ENCODE results near the gene CARD8.
A peak's percentile ranks its signal among the peaks of the same experiment; 100 is the strongest.
"Not testable (repeated sequence)": the region's sequence is repeated elsewhere in the genome, so short reads cannot be mapped to it uniquely, and the experiment has no call there.

Gene CARD8

GRCh38 chr19:48290401-48290770, 34.7 kb upstream of the CARD8 start:
- H3K9me3 ChIP-seq (ENCODE audit: insufficient read depth, low read depth, low read length): peaks cover 6% of the 10 kb centered on the region; the same call in 1 of the 2 replicates
- H3K9ac ChIP-seq (ENCODE audit: low read depth, low read length): peak overlapping the region; percentile 73; the same call in 1 of the 2 replicates
- H3K27ac ChIP-seq (ENCODE audit: low read length): peak overlapping the region; percentile 61
- peaks cover 26% of the 10 kb centered on the region for H3K36me3 ChIP-seq (ENCODE audit: insufficient read depth, low read depth, low read length)
- H3K27me3 ChIP-seq (ENCODE audit: insufficient read depth, low read length): no peaks in the 10 kb centered on the region
- peak overlapping the region; percentile 62 for H3K4me3 ChIP-seq (ENCODE audit: low read length)
- no peaks in the 10 kb centered on the region; the same call in 1 of the 2 replicates for H3K4me1 ChIP-seq (ENCODE audit: insufficient read depth, low read length)

GRCh38 chr19:48287748-48288147, 32.0 kb upstream of the CARD8 start:
- Histone ChIP-seq H3K9ac (ENCODE audit: low read depth, low read length) (no peak overlapping the region), H3K27me3 (ENCODE audit: insufficient read depth, low read length) (no peaks in the 10 kb centered on the region), H3K4me3 (ENCODE audit: low read length) (no peak overlapping the region), H3K4me1 (ENCODE audit: insufficient read depth, low read length) (no peaks in the 10 kb centered on the region; the same call in 1 of the 2 replicates), H3K36me3 (ENCODE audit: insufficient read depth, low read depth, low read length) (peaks cover 52% of the 10 kb centered on the region), H3K9me3 (ENCODE audit: insufficient read depth, low read depth, low read length) (peaks cover 12% of the 10 kb centered on the region; the same call in 1 of the 2 replicates), H3K27ac (ENCODE audit: low read length) (no peak overlapping the region)

- Histone ChIP-seq H3K9me3 (ENCODE audit: insufficient read depth, low read depth, low read length) (peaks cover 12% of the 10 kb centered on the region; the same call in 1 of the 2 replicates), H3K27me3 (ENCODE audit: insufficient read depth, low read length) (no peaks in the 10 kb centered on the region), H3K4me1 (ENCODE audit: insufficient read depth, low read length) (no peaks in the 10 kb centered on the region; the same call in 1 of the 2 replicates), H3K4me3 (ENCODE audit: low read length) (no peak overlapping the region), H3K27ac (ENCODE audit: low read length) (no peak overlapping the region), H3K36me3 (ENCODE audit: insufficient read depth, low read depth, low read length) (peaks cover 67% of the 10 kb centered on the region), H3K9ac (ENCODE audit: low read depth, low read length) (no peak overlapping the region)
Measured at GRCh38 chr19:48284896-48285295, 29.2 kb upstream of the CARD8 start.

GRCh38 chr19:48283908-48284307, 28.2 kb upstream of the CARD8 start:
- no peak overlapping the region for H3K27ac ChIP-seq (ENCODE audit: low read length)
- H3K36me3 ChIP-seq (ENCODE audit: insufficient read depth, low read depth, low read length): peaks cover 71% of the 10 kb centered on the region
- H3K9ac ChIP-seq (ENCODE audit: low read depth, low read length): no peak overlapping the region
- no peaks in the 10 kb centered on the region for H3K27me3 ChIP-seq (ENCODE audit: insufficient read depth, low read length)
- no peaks in the 10 kb centered on the region for H3K4me1 ChIP-seq (ENCODE audit: insufficient read depth, low read length)
- H3K4me3 ChIP-seq (ENCODE audit: low read length): no peak overlapping the region
- H3K9me3 ChIP-seq (ENCODE audit: insufficient read depth, low read depth, low read length): peaks cover 12% of the 10 kb centered on the region; the same call in 1 of the 2 replicates

GRCh38 chr19:48279747-48280146, 24.0 kb upstream of the CARD8 start:
- no peaks in the 10 kb centered on the region for H3K27me3 ChIP-seq (ENCODE audit: insufficient read depth, low read length)
- no peak overlapping the region for H3K27ac ChIP-seq (ENCODE audit: low read length)
- H3K9ac ChIP-seq (ENCODE audit: low read depth, low read length): no peak overlapping the region
- H3K4me3 ChIP-seq (ENCODE audit: low read length): no peak overlapping the region
- H3K36me3 ChIP-seq (ENCODE audit: insufficient read depth, low read depth, low read length): peaks cover 41% of the 10 kb centered on the region
- peaks cover 6% of the 10 kb centered on the region; the same call in 1 of the 2 replicates for H3K9me3 ChIP-seq (ENCODE audit: insufficient read depth, low read depth, low read length)
- no peaks in the 10 kb centered on the region for H3K4me1 ChIP-seq (ENCODE audit: insufficient read depth, low read length)

- Histone ChIP-seq H3K4me3 (ENCODE audit: low read length) (no peak overlapping the region), H3K4me1 (ENCODE audit: insufficient read depth, low read length) (no peaks in the 10 kb centered on the region), H3K36me3 (ENCODE audit: insufficient read depth, low read depth, low read length) (peaks cover 10% of the 10 kb centered on the region), H3K9me3 (ENCODE audit: insufficient read depth, low read depth, low read length) (no peaks in the 10 kb centered on the region), H3K27me3 (ENCODE audit: insufficient read depth, low read length) (no peaks in the 10 kb centered on the region), H3K27ac (ENCODE audit: low read length) (no peak overlapping the region), H3K9ac (ENCODE audit: low read depth, low read length) (no peak overlapping the region)
Measured at GRCh38 chr19:48274938-48275337, 19.2 kb upstream of the CARD8 start.

GRCh38 chr19:48274173-48274572, 18.5 kb upstream of the CARD8 start:
- Histone ChIP-seq H3K4me3 (ENCODE audit: low read length) (no peak overlapping the region), H3K27ac (ENCODE audit: low read length) (no peak overlapping the region), H3K9me3 (ENCODE audit: insufficient read depth, low read depth, low read length) (no peaks in the 10 kb centered on the region), H3K36me3 (ENCODE audit: insufficient read depth, low read depth, low read length) (peaks cover 6% of the 10 kb centered on the region), H3K27me3 (ENCODE audit: insufficient read depth, low read length) (no peaks in the 10 kb centered on the region), H3K9ac (ENCODE audit: low read depth, low read length) (no peak overlapping the region), H3K4me1 (ENCODE audit: insufficient read depth, low read length) (no peaks in the 10 kb centered on the region)

GRCh38 chr19:48271531-48272151, 15.9 kb upstream of the CARD8 start:
- peaks cover 6% of the 10 kb centered on the region for H3K36me3 ChIP-seq (ENCODE audit: insufficient read depth, low read depth, low read length)
- H3K9me3 ChIP-seq (ENCODE audit: insufficient read depth, low read depth, low read length): no peaks in the 10 kb centered on the region
- no peaks in the 10 kb centered on the region for H3K4me1 ChIP-seq (ENCODE audit: insufficient read depth, low read length)
- H3K9ac ChIP-seq (ENCODE audit: low read depth, low read length): peak overlapping the region; percentile 99
- H3K4me3 ChIP-seq (ENCODE audit: low read length): peak overlapping the region; percentile 98
- H3K27ac ChIP-seq (ENCODE audit: low read length): peak overlapping the region; percentile 73
- H3K27me3 ChIP-seq (ENCODE audit: insufficient read depth, low read length): no peaks in the 10 kb centered on the region

- not testable (repeated sequence) for H3K4me3 ChIP-seq (ENCODE audit: low read length); H3K9me3 ChIP-seq (ENCODE audit: insufficient read depth, low read depth, low read length); H3K4me1 ChIP-seq (ENCODE audit: insufficient read depth, low read length); H3K27me3 ChIP-seq (ENCODE audit: insufficient read depth, low read length); H3K36me3 ChIP-seq (ENCODE audit: insufficient read depth, low read depth, low read length); H3K27ac ChIP-seq (ENCODE audit: low read length)
- H3K9ac ChIP-seq (ENCODE audit: low read depth, low read length): peak overlapping the region; percentile 21; the same call in 1 of the 2 replicates
Measured at GRCh38 chr19:48269617-48270026, 13.9 kb upstream of the CARD8 start.

GRCh38 chr19:48265326-48265725, 9.6 kb upstream of the CARD8 start:
- not testable (repeated sequence) for H3K9me3 ChIP-seq (ENCODE audit: insufficient read depth, low read depth, low read length); H3K27me3 ChIP-seq (ENCODE audit: insufficient read depth, low read length); H3K4me3 ChIP-seq (ENCODE audit: low read length); H3K36me3 ChIP-seq (ENCODE audit: insufficient read depth, low read depth, low read length); H3K27ac ChIP-seq (ENCODE audit: low read length); H3K9ac ChIP-seq (ENCODE audit: low read depth, low read length); H3K4me1 ChIP-seq (ENCODE audit: insufficient read depth, low read length)

- not testable (repeated sequence) for H3K4me3 ChIP-seq (ENCODE audit: low read length); H3K27ac ChIP-seq (ENCODE audit: low read length); H3K9me3 ChIP-seq (ENCODE audit: insufficient read depth, low read depth, low read length); H3K4me1 ChIP-seq (ENCODE audit: insufficient read depth, low read length); H3K36me3 ChIP-seq (ENCODE audit: insufficient read depth, low read depth, low read length); H3K9ac ChIP-seq (ENCODE audit: low read depth, low read length); H3K27me3 ChIP-seq (ENCODE audit: insufficient read depth, low read length)
Measured at GRCh38 chr19:48260359-48260714, 4.6 kb upstream of the CARD8 start.

- not testable (repeated sequence) for H3K9me3 ChIP-seq (ENCODE audit: insufficient read depth, low read depth, low read length); H3K9ac ChIP-seq (ENCODE audit: low read depth, low read length); H3K27ac ChIP-seq (ENCODE audit: low read length); H3K27me3 ChIP-seq (ENCODE audit: insufficient read depth, low read length); H3K4me1 ChIP-seq (ENCODE audit: insufficient read depth, low read length); H3K36me3 ChIP-seq (ENCODE audit: insufficient read depth, low read depth, low read length); H3K4me3 ChIP-seq (ENCODE audit: low read length)
Measured at GRCh38 chr19:48258992-48259391, 3.3 kb upstream of the CARD8 start.
